ENCODE results near the gene KIRREL3.

KIRREL3 gene

GRCh38 chr11:126817523-126818450, 182.8 kb downstream of the KIRREL3 start:
- no peaks in the 10 kb centered on the region for H3K79me2 ChIP-seq (ENCODE audit: insufficient read depth, low read depth)
- no peak overlapping the region for H3K4me3 ChIP-seq (IDR thresholded peaks at IDR 0.05; ENCODE audit: insufficient read depth, low read depth, low read length)
- no peak overlapping the region for H3K27ac ChIP-seq
- no peaks in the 10 kb centered on the region for H3K27me3 ChIP-seq (ENCODE audit: insufficient read depth, low read depth)
- peaks cover 18% of the 10 kb centered on the region for H3K4me1 ChIP-seq (ENCODE audit: low read depth, poor library complexity, severe bottlenecking)
- H4K20me1 ChIP-seq (ENCODE audit: insufficient read depth): no peaks in the 10 kb centered on the region
- no peak overlapping the region for H2AFZ ChIP-seq (ENCODE audit: low read depth)
- no peak overlapping the region for H3K9ac ChIP-seq
- no peak overlapping the region; the same call in 1 of the 2 replicates for H3K4me2 ChIP-seq
- TF ChIP-seq, protein P1, sequence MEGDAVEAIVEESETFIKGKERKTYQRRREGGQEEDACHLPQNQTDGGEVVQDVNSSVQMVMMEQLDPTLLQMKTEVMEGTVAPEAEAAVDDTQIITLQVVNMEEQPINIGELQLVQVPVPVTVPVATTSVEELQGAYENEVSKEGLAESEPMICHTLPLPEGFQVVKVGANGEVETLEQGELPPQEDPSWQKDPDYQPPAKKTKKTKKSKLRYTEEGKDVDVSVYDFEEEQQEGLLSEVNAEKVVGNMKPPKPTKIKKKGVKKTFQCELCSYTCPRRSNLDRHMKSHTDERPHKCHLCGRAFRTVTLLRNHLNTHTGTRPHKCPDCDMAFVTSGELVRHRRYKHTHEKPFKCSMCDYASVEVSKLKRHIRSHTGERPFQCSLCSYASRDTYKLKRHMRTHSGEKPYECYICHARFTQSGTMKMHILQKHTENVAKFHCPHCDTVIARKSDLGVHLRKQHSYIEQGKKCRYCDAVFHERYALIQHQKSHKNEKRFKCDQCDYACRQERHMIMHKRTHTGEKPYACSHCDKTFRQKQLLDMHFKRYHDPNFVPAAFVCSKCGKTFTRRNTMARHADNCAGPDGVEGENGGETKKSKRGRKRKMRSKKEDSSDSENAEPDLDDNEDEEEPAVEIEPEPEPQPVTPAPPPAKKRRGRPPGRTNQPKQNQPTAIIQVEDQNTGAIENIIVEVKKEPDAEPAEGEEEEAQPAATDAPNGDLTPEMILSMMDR (conservative IDR thresholded peaks at IDR 0.05; ENCODE audit: low read depth, low read length): no peak
- H3K36me3 ChIP-seq (ENCODE audit: insufficient read depth): no peaks in the 10 kb centered on the region

- Histone ChIP-seq H4K20me1 (ENCODE audit: insufficient read depth) (no peaks in the 10 kb centered on the region), H2AFZ (ENCODE audit: low read depth) (peak overlapping the region; percentile 21; the same call in 1 of the 2 replicates), H3K4me3 (IDR thresholded peaks at IDR 0.05; ENCODE audit: insufficient read depth, low read depth, low read length) (no peak overlapping the region)
These were observed 183.5 kb downstream of the KIRREL3 start for GRCh38 chr11:126817096-126817495.

GRCh38 chr11:126816645-126817044, 183.9 kb downstream of the KIRREL3 start:
- peak overlapping the region; percentile 21; the same call in 1 of the 2 replicates for H2AFZ ChIP-seq (ENCODE audit: low read depth)
- no peaks in the 10 kb centered on the region for H4K20me1 ChIP-seq (ENCODE audit: insufficient read depth)
- TF ChIP-seq, protein P1 (conservative IDR thresholded peaks at IDR 0.05; ENCODE audit: low read depth, low read length): no peak
- no peaks in the 10 kb centered on the region for H3K79me2 ChIP-seq (ENCODE audit: insufficient read depth, low read depth)
- peak overlapping the region; percentile 21; the same call in 1 of the 2 replicates for H3K27ac ChIP-seq
- no peak overlapping the region for H3K9ac ChIP-seq
- no peak overlapping the region for H3K4me3 ChIP-seq (IDR thresholded peaks at IDR 0.05; ENCODE audit: insufficient read depth, low read depth, low read length)
- H3K36me3 ChIP-seq (ENCODE audit: insufficient read depth): no peaks in the 10 kb centered on the region
- H3K4me1 ChIP-seq (ENCODE audit: low read depth, poor library complexity, severe bottlenecking): peaks cover 18% of the 10 kb centered on the region
- H3K27me3 ChIP-seq (ENCODE audit: insufficient read depth, low read depth): no peaks in the 10 kb centered on the region
- peak overlapping the region; percentile 52 for H3K4me2 ChIP-seq

More at GRCh38 chr11:126817096-126817495, 183.5 kb downstream of the KIRREL3 start:
- TF ChIP-seq, protein P1 (conservative IDR thresholded peaks at IDR 0.05; ENCODE audit: low read depth, low read length): no peak
- Histone ChIP-seq H3K36me3 (ENCODE audit: insufficient read depth) (no peaks in the 10 kb centered on the region), H3K9ac (no peak overlapping the region), H3K4me2 (peak overlapping the region; percentile 52), H3K79me2 (ENCODE audit: insufficient read depth, low read depth) (no peaks in the 10 kb centered on the region), H3K27ac (no peak overlapping the region), H3K4me1 (ENCODE audit: low read depth, poor library complexity, severe bottlenecking) (peaks cover 18% of the 10 kb centered on the region), H3K27me3 (ENCODE audit: insufficient read depth, low read depth) (no peaks in the 10 kb centered on the region)

DNA sequence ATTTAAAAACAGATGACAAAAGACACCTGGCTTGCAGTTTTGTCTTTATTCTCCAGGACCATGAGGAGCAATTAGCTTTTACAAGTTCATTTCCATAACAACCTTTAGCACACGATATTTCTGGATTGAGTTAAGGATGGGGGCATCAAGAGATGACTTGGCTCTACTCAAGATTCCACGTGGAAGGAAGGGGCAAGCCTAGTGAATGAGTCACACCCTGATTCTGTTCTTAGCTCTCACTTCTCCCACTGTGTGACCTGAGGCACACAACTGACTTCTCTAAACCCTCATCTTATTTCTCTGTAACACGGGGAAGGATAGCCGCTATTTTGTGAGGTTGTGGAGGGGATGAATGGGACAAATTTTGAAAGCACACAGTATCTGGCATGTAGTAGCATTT, 185.5 kb downstream of the KIRREL3 start:
- Histone ChIP-seq H3K4me1 (ENCODE audit: low read depth, poor library complexity, severe bottlenecking) (peaks cover 18% of the 10 kb centered on the region), H3K36me3 (ENCODE audit: insufficient read depth) (no peaks in the 10 kb centered on the region), H4K20me1 (ENCODE audit: insufficient read depth) (no peaks in the 10 kb centered on the region), H3K4me2 (no peak overlapping the region), H3K4me3 (IDR thresholded peaks at IDR 0.05; ENCODE audit: insufficient read depth, low read depth, low read length) (no peak overlapping the region), H3K27ac (no peak overlapping the region), H3K9ac (no peak overlapping the region), H3K27me3 (ENCODE audit: insufficient read depth, low read depth) (no peaks in the 10 kb centered on the region), H3K79me2 (ENCODE audit: insufficient read depth, low read depth) (no peaks in the 10 kb centered on the region), H2AFZ (ENCODE audit: low read depth) (no peak overlapping the region)
- TF ChIP-seq, protein P1 (conservative IDR thresholded peaks at IDR 0.05; ENCODE audit: low read depth, low read length): no peak
